Activated CD4-positive, alpha-beta T cell treated with anti-CD3 and anti-CD28 coated beads, Interleukin-2, Interleukin-4, amounts not matched to agents 100 ng/mL and 50 ng/mL, durations not matched to agents 16 hours and 8 hours (primary cell): ENCODE measurements around the gene CXCR4.
A peak's percentile ranks its signal among the peaks of the same experiment; 100 is the strongest.
"Not testable (repeated sequence)": the region's sequence is repeated elsewhere in the genome, so short reads cannot be mapped to it uniquely, and the experiment has no call there.

Experiments used
- DNase-seq: peaks from one replicate; pipeline ENCODE4 v3.0.0-alpha.2; 2020; ENCODE audit warnings: low spot score

The CXCR4 gene

GRCh38 chr2:136115183-136115761 lies 2.7 kb downstream of the CXCR4 start:
- no peak for DNase-seq

- no peak for DNase-seq
These were observed 3.6 kb downstream of the CXCR4 start for GRCh38 chr2:136114382-136114781.

- no peak for DNase-seq
These were observed 4.6 kb downstream of the CXCR4 start for GRCh38 chr2:136113209-136113971.

GRCh38 chr2:136112317-136113208 lies 5.4 kb downstream of the CXCR4 start:
- DNase-seq: no peak

GRCh38 chr2:136111711-136112110 lies 6.2 kb downstream of the CXCR4 start:
- no peak for DNase-seq

- no peak for DNase-seq
These were observed 7.4 kb downstream of the CXCR4 start for GRCh38 chr2:136110526-136110925.

GRCh38 chr2:136108463-136108862 lies 9.5 kb downstream of the CXCR4 start:
- DNase-seq: no peak

- DNase-seq: no peak
These were observed 10.6 kb downstream of the CXCR4 start for GRCh38 chr2:136107051-136108033.

GRCh38 chr2:136106505-136106904 lies 11.4 kb downstream of the CXCR4 start:
- no peak for DNase-seq

- no peak for DNase-seq
These were observed 13.0 kb downstream of the CXCR4 start for GRCh38 chr2:136104977-136105376.

- DNase-seq: peak; percentile 43
These were observed 16.9 kb downstream of the CXCR4 start for GRCh38 chr2:136101042-136101441.

GRCh38 chr2:136098441-136098840 lies 19.5 kb downstream of the CXCR4 start:
- DNase-seq: no peak

- DNase-seq: no peak
These were observed 24.4 kb downstream of the CXCR4 start for GRCh38 chr2:136093583-136093982.

GRCh38 chr2:136091899-136092298 lies 26.1 kb downstream of the CXCR4 start:
- DNase-seq: no peak

GRCh38 chr2:136087901-136088460 lies 30.0 kb downstream of the CXCR4 start:
- DNase-seq: not testable (repeated sequence)

GRCh38 chr2:136086253-136087016 lies 31.5 kb downstream of the CXCR4 start:
- no peak for DNase-seq

- no peak for DNase-seq
These were observed 32.3 kb downstream of the CXCR4 start for GRCh38 chr2:136085453-136086209.

- no peak for DNase-seq
These were observed 36.3 kb downstream of the CXCR4 start for GRCh38 chr2:136081582-136082210.

- DNase-seq: no peak
These were observed 37.8 kb downstream of the CXCR4 start for GRCh38 chr2:136080114-136080513.
